GM21360 (cell line): ENCODE data around the gene PRKN.

Experiments used
- ATAC-seq: cut with Tn5 transposase; IDR thresholded peaks from one replicate; pipeline ENCODE4 v1.9.1; 2021; ENCODE audit warnings: mild to moderate bottlenecking, moderate library complexity; ENCODE audit not compliant: unreplicated experiment

The PRKN gene

GRCh38 chr6:162200945-162201690 lies 526.4 kb downstream of the PRKN start:
- ATAC-seq, result no peak

GRCh38 chr6:162200041-162200440 lies 527.5 kb downstream of the PRKN start:
- ATAC-seq, result no peak

- ATAC-seq, result no peak
Observed at GRCh38 chr6:162198925-162199324, 528.6 kb downstream of the PRKN start.

- ATAC-seq, result no peak
Observed at GRCh38 chr6:162198076-162198475, 529.5 kb downstream of the PRKN start.

- no peak for ATAC-seq
Observed at GRCh38 chr6:162195441-162195840, 532.1 kb downstream of the PRKN start.

- no peak for ATAC-seq
Observed at GRCh38 chr6:162190981-162191380, 536.6 kb downstream of the PRKN start.

GRCh38 chr6:162187168-162187935 lies 540.2 kb downstream of the PRKN start:
- no peak for ATAC-seq

GRCh38 chr6:162184465-162184864 lies 543.1 kb downstream of the PRKN start:
- ATAC-seq, result no peak

- no peak for ATAC-seq
Observed at GRCh38 chr6:162181741-162182401, 545.7 kb downstream of the PRKN start.

GRCh38 chr6:162181111-162181510 lies 546.5 kb downstream of the PRKN start:
- ATAC-seq, result no peak

GRCh38 chr6:162179196-162179951 lies 548.2 kb downstream of the PRKN start:
- ATAC-seq, result no peak

- ATAC-seq, result no peak
Observed at GRCh38 chr6:162178666-162179065, 548.9 kb downstream of the PRKN start.

GRCh38 chr6:162178266-162178665 lies 549.3 kb downstream of the PRKN start:
- ATAC-seq, result no peak

- ATAC-seq, result no peak
Observed at GRCh38 chr6:162177746-162178145, 549.8 kb downstream of the PRKN start.

GRCh38 chr6:162173466-162173865 lies 554.1 kb downstream of the PRKN start:
- no peak for ATAC-seq

GRCh38 chr6:162165479-162165878 lies 562.1 kb downstream of the PRKN start:
- ATAC-seq, result no peak

- no peak for ATAC-seq
Observed at GRCh38 chr6:162157167-162157870, 570.2 kb downstream of the PRKN start.

GRCh38 chr6:162156146-162156545 lies 571.4 kb downstream of the PRKN start:
- no peak for ATAC-seq

- no peak for ATAC-seq
Observed at GRCh38 chr6:162154930-162155329, 572.6 kb downstream of the PRKN start.

GRCh38 chr6:162154001-162154400 lies 573.6 kb downstream of the PRKN start:
- no peak for ATAC-seq
